Myocyte (in vitro differentiated cells): ENCODE results near the gene UPK3B. TPM values are rescaled to one million over a fixed set of nuclear protein-coding genes. Genes with fewer than 3 reads are reported as not detected.
A peak's percentile ranks its signal among the peaks of the same experiment; 100 is the strongest.
"Not testable (repeated sequence)": the region's sequence is repeated elsewhere in the genome, so short reads cannot be mapped to it uniquely, and the experiment has no call there.

ENCODE experiments used
- DNase-seq: peaks from one replicate; pipeline ENCODE4 v3.0.0-alpha.2; 2012; ENCODE audit warnings: low read depth
- total RNA-seq: library from RNA; depleted of rRNA; stranded (reverse); fragments of >200 nt; gene quantifications from 2 replicates; pipeline ENCODE4 v1.2.3, GENCODE V29; 2014

The UPK3B gene
- total RNA-seq, 1 donor from 2014 or later: 0.24 TPM

- DNase-seq: not testable (repeated sequence)
These were observed 22.4 kb upstream of the UPK3B start for GRCh38 chr7:76487969-76488368.

GRCh38 chr7:76492139-76492538 is 18.2 kb upstream of the UPK3B start:
- not testable (repeated sequence) for DNase-seq

- DNase-seq: not testable (repeated sequence)
These were observed 14.6 kb upstream of the UPK3B start for GRCh38 chr7:76495717-76496116.

GRCh38 chr7:76497918-76498582 is 12.3 kb upstream of the UPK3B start:
- not testable (repeated sequence) for DNase-seq

- not testable (repeated sequence) for DNase-seq
These were observed 11.7 kb upstream of the UPK3B start for GRCh38 chr7:76498583-76499200.

GRCh38 chr7:76499201-76499923 is 11.0 kb upstream of the UPK3B start:
- not testable (repeated sequence) for DNase-seq

- DNase-seq: not testable (repeated sequence)
These were observed 10.5 kb upstream of the UPK3B start for GRCh38 chr7:76499924-76500241.

DNA sequence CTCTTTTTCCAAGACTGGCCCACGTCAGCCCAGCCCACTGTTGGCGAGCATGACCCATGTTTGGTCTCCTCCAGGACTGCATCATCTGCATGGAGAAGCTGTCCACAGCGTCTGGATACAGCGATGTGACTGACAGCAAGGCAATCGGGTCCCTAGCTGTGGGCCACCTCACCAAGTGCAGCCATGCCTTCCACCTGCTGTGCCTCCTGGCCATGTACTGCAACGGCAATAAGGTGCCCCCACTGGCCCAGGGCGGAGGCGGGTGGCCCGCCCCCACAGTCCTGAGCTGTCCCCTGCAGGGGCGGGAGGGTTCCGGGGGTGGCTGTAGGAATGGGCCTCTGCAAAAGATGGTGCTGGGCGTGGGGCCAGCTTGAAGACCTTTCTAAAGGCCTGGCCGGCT is 8.1 kb upstream of the UPK3B start:
- not testable (repeated sequence) for DNase-seq

- not testable (repeated sequence) for DNase-seq
These were observed 7.5 kb upstream of the UPK3B start for GRCh38 chr7:76502836-76503235.

GRCh38 chr7:76503244-76503643 is 7.1 kb upstream of the UPK3B start:
- DNase-seq: not testable (repeated sequence)

DNA sequence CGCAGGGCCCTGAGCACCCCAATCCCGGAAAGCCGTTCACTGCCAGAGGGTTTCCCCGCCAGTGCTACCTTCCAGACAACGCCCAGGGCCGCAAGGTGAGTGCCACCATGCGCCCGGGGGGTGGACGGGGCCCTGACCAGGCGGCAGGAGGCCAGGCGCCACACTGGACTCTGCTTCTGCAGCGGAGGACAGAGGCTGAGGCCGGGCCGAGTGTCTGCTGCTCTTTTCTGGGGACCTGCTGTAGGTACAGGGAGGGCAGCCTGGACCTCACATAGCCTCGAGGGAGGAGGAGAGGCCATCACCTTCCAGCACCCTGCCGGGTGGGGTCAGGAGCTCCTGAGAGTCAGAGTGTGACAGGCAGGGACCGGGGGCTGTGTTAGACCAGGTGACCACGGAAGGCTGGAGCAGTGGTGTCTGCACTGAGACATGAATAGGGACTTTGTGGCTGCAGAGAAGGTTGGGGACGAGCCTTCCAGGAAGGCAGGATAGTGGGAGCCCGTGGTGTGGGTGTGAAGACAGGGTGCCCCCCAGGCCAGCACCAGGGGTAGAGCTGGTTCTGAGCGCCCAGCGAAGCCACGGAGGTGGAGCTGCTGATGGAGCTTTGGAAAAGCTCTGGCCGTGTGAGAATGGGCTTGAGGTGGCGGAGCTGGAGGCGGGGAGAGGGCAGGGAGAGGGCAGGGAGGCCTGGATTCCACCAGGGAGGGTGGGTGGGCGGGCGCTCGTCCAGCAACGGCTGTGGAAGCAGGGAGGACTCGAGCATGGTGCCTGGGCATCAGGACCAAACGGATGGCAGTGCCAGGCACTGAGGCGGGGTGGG is 5.8 kb upstream of the UPK3B start:
- not testable (repeated sequence) for DNase-seq

DNA sequence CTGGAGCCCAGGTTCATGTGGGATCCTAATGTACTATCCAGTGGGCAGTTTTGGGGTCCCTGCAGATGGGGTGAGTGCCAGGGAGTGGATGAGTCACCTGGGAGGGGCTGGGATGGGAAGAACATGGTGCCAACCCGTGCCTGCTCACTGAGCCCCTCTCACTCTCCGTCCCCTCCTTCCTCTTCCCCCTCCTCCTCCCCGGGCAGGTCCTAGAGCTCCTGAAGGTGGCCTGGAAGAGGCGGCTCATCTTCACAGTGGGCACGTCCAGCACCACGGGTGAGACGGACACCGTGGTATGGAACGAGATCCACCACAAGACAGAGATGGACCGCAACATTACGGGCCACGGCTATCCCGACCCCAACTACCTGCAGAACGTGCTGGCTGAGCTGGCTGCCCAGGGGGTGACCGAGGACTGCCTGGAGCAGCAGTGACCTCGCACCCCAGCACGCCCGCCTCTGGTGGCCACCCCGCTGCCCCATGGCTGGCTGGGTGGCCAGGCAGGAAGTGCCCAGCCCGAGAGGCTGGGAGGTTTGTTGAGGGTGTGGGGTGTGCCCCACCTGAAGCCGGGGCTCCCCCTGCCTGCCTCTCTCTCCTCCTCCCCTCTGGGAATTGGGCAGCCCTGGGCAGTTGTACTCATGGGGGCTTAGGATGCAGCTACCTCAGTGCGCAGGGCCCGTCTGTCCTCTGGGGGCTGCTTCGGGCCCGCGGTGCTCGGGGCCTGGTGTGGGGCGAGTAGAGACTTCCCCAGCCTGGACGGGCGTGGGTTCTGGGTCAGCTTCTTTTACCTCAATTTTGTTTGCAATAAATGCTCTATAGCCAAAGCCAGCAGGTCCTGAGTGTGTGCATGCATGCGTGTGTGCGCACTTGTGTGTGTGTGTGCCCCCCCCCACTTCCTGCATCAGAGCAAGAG is 4.9 kb upstream of the UPK3B start:
- DNase-seq: no peak

DNA sequence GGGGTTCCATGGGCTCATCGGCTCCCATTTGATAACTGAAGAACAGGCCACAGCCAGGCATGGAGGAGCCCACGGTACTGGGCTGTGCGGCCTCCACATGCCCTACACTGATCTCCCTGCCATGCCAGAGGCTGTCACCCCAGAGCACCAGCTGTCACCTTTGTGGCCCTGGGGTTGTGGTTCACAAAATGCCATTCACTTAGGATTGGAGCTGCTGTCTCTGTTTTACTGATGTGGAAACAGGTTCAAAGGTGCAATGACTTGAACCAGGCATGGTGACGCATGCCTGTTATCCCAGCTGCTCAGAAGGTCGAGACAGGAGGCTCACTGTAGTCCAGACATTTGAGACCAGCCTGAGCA is 4.3 kb upstream of the UPK3B start:
- peak; percentile 87 for DNase-seq

- DNase-seq: not testable (repeated sequence)
These were observed 3.7 kb upstream of the UPK3B start for GRCh38 chr7:76506643-76507042.

DNA sequence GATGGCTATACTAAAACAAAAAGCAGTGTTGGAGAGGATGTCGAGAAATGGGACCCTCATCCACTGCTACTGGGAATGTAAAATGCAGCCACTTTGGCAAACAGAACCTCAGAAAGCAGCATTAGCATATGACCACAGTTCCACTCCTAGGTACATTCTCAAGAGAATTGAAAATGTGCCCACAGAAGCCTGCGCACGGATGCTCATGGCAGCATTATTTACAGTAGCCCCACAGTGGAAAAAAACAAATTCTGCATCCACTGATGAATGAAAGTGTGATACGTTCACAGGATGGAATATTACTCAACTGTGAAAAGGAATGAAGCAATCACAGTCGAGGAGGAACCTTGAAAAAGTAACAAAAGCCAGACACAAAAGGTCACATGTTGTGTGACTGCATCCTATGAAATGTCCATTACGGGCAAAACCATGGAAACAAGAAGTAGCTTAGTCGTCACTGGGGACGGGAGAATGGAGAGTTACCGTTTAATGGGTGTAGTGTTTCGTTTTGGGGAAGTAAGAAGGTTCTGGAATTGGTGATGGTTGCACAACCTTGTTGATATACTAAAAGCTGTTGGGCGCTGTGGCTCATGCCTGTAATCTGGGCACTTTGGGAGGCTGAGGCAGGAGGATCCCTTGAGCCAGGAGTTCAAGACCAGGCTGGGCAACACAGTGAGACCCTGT is 2.5 kb upstream of the UPK3B start:
- no peak for DNase-seq

DNA sequence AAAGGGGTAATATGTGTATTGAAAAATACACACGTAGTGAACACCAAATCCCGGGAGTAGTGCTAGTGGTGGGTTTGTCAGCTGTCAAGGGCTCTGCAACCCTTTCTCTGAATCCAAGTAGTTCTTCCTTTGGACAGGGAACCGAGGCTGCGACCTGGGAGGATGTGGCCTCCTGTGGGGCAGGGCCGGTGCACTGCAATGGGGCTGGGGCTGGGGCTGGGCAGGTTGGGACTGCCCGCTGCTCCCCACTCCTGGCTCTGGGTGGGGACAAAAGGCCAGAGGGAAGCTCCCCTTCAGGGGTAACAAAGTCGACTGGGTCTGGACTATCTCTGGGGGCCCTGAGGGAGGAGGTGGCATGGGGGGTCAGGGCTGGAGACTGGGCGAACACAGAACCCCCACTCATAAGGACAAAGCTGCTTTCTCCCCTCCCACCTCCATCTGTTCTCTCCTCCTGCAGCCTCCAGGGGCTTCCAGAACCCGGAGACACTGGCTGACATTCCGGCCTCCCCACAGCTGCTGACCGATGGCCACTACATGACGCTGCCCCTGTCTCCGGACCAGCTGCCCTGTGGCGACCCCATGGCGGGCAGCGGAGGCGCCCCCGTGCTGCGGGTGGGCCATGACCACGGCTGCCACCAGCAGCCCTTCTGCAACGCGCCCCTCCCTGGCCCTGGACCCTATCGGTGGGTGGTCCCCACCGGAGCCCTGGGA is 1.0 kb downstream of the UPK3B start:
- DNase-seq: not testable (repeated sequence)

DNA sequence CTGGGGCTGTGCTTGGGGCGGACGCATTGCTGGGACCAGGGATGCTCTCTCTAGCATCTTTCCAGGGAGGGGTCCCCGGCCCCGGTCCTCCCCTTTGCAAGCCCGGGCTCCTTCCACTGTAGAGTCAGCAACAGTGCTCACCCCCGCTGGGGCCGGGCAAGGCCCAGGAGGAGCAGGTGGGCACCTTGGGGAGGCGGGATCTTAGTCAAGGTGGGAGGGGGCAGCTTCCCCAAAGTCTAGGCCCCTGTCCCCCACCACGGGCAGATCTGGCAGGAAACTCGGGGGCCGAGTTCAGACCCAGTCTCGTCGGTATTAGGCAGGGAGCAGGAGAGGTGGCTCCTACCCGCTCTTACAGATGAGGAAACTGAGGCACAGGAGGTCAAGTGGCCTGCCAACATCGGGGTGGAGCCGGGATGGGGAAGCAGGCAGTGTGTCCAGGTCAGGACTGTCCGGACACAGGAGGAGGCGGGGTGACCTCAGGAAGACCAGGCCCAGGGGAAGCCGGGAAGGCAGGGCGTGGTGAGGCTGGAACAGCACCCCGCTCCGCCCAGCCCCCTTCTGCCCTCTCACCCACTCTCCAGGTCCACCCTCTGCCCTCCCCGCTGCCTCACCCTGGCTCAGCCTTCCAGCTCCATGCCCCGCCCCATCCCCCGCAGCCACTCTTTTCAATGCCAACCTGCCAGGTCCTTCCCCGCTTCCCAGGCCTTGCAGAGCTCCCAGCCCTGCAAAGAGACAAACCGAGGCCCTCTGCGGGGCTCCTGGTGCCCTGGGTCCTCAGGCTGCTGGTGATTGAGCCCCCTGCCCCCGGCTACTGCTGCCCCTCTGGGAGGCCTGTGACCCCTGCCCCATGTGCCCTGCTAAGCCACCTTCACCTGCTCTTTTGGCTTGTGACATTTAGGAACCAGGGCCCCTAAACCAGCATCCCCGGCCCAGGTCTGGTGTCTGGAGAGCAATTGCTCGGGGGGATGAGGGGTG is 1.8 kb downstream of the UPK3B start:
- DNase-seq: not testable (repeated sequence)
